BLaER1 treated with 17β-estradiol and CSF1 and Interleukin-3, amounts not matched to agents 10 nM and 100 nM (cell line): ENCODE data around the gene BRINP3.

Experiments
- H3K27ac ChIP-seq, 11 experiments: shearing (Covaris generic); formaldehyde crosslinking; 2 replicates each; pipeline ENCODE4 v1.8.1; 2022
- H3K27me3 ChIP-seq, 11 experiments: shearing (Covaris generic); formaldehyde crosslinking; 2 replicates each; pipeline ENCODE4 v1.8.1; 2022
- H3K36me3 ChIP-seq, 11 experiments: shearing (Covaris generic); formaldehyde crosslinking; 2 replicates each; pipeline ENCODE4 v1.8.1; 2022
- H3K4me1 ChIP-seq, 10 experiments: shearing (Covaris generic); formaldehyde crosslinking; 2 replicates each; pipeline ENCODE4 v1.8.1; 2022
- H3K4me2 ChIP-seq, 11 experiments: shearing (Covaris generic); formaldehyde crosslinking; 2 replicates each; pipeline ENCODE4 v1.8.1; 2022
- H3K4me3 ChIP-seq, 10 experiments: shearing (Covaris generic); formaldehyde crosslinking; 2 replicates each; pipeline ENCODE4 v1.8.1; 2022
- H3K9ac ChIP-seq, 11 experiments: shearing (Covaris generic); formaldehyde crosslinking; 2 replicates each; pipeline ENCODE4 v1.8.1; 2022
- H3K9me3 ChIP-seq, 11 experiments: shearing (Covaris generic); formaldehyde crosslinking; replicated peaks in 1 of 11; 2 replicates each; pipeline ENCODE4 v1.8.1; 2022
- H4K20me1 ChIP-seq, 11 experiments: shearing (Covaris generic); formaldehyde crosslinking; 2 replicates each; pipeline ENCODE4 v1.8.1; 2022
- Cebpa-rat ChIP-seq, 11 experiments: shearing (Covaris generic); IDR thresholded peaks; 2 replicates each; pipeline ENCODE4 v1.8.1; 2022

BRINP3 gene

DNA sequence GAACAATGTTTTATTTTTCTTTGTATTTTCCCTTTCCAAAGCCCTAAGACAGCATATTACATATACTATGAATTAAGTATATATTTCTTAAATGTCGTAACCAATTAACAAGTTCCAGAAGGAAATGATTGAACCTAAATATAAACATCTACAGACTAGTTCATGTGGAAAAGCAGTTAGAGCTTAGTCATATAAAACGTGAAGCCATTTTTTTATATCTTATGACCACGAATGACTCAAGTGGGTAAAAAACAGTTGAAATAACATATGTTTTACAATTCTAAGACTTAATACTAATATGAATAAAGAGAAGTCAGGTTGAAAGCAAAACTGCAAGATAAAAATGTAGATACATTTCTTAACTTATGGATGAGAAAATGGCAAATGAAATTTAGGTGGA is 307.3 kb downstream of the BRINP3 start:
- Histone ChIP-seq H3K4me2 (no peak overlapping the region), H3K27me3 (no peaks in the 10 kb centered on the region), H3K27ac (no peak overlapping the region), H3K4me3 (no peak overlapping the region), H3K9ac (no peak overlapping the region), H3K9me3 (no peaks in the 10 kb centered on the region), H3K36me3 (no peaks in the 10 kb centered on the region), H4K20me1 (no peaks in the 10 kb centered on the region), H3K4me1 (no peaks in the 10 kb centered on the region)
- TF ChIP-seq Cebpa-rat (IDR thresholded peaks at IDR 0.05): no peak

DNA sequence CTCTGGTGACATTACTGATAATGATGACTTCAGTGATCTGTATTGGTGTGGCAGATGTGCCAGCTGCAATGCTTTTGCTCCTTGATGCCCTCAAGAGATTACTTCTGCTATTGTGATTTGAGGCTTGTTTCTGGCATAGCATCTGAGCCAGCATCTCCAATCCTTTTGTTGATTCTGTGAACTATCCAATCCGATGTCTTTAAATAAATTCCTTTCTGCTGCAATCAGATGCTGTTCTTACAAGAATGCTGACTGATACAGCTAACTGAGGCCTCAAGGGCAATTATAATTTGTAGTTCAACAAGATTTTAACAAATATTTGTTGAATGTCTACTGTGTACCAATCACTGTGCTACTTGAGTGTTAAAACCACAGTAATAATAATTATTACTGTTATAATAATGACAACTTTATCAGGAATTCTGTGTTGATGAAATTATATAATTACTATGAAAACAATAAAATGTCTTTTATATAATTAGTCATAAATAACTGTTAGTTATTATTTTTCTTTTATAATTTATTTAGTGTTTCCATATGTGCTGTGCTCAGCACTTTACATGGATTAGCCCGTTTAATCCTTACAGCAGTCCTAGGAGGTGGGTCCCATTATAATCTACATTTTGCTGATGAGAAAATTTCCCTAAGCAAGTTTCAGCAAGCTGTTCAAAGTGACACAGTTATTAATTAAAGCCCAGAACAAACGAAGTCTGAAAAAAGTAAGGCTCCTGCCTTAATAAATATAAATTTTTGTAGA is 308.2 kb downstream of the BRINP3 start:
- no peaks in the 10 kb centered on the region for H3K4me1 ChIP-seq
- no peaks in the 10 kb centered on the region for H3K36me3 ChIP-seq
- no peak overlapping the region for H3K27ac ChIP-seq
- no peak overlapping the region for H3K4me3 ChIP-seq
- H4K20me1 ChIP-seq: no peaks in the 10 kb centered on the region
- no peaks in the 10 kb centered on the region for H3K9me3 ChIP-seq
- H3K4me2 ChIP-seq: no peak overlapping the region
- no peaks in the 10 kb centered on the region for H3K27me3 ChIP-seq
- H3K9ac ChIP-seq: no peak overlapping the region
- no peak for TF ChIP-seq Cebpa-rat (IDR thresholded peaks at IDR 0.05)

DNA sequence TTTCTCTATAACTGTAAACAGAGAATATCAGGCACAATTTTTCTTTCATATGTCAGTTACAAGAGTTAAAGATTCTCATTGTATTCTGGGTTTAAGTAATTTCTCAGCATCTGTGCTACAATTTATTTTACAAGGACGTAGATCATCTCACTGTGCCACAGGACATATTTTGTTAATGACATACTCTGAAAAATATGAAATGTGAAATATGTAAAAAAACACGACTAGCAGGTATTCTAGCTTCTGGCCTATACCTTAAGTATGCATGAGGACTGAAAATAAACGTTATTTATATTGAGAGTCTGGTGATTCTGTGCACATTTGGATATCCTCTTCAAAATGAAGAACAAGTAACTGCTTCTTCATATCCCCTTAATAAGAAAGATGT is 308.8 kb downstream of the BRINP3 start:
- Histone ChIP-seq H3K9ac (no peak overlapping the region), H3K4me3 (no peak overlapping the region), H3K4me1 (no peaks in the 10 kb centered on the region), H3K27me3 (no peaks in the 10 kb centered on the region), H4K20me1 (no peaks in the 10 kb centered on the region), H3K36me3 (no peaks in the 10 kb centered on the region), H3K27ac (no peak overlapping the region), H3K9me3 (no peaks in the 10 kb centered on the region), H3K4me2 (no peak overlapping the region)
- TF ChIP-seq Cebpa-rat (IDR thresholded peaks at IDR 0.05): no peak

DNA sequence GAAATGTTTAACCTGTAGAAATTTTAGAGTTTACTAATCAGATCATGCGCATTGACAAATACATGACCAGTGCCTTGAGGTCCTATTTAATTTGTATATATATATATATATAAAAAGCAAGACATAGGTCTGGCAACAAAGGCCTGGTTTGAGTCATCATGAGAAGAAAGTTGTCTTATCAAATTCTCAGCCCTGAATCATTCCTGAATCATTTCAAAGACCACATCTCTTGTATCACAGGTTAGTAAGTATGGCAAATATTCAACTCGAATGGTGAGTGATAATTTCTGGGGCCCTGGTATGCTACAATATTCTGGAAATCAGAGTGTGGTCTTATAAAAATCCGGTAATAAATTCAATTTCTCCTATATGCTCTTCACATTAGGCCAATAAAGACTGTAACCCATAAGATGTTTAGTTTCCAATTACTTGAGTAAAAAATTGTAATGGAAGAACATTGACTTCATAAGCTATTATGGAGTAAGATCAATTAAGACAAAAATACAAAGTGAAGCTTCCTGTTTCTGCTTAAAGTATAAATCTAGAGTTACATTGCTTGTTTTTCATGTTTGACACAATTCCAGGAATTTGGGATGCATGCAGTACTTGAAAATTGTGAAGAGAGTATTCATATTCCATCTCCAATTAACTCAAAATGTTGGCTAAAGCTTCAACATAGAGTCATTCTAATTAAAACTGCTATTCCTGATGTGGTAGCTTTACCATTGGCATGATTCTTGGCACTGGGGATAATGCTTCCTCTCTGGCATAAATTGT is 309.4 kb downstream of the BRINP3 start:
- H3K36me3 ChIP-seq: no peaks in the 10 kb centered on the region
- no peaks in the 10 kb centered on the region for H3K27me3 ChIP-seq
- H3K9me3 ChIP-seq: no peaks in the 10 kb centered on the region
- TF ChIP-seq Cebpa-rat (IDR thresholded peaks at IDR 0.05): no peak
- no peaks in the 10 kb centered on the region for H3K4me1 ChIP-seq
- no peaks in the 10 kb centered on the region for H4K20me1 ChIP-seq
- no peak overlapping the region for H3K4me2 ChIP-seq
- H3K27ac ChIP-seq: no peak overlapping the region
- H3K4me3 ChIP-seq: no peak overlapping the region
- no peak overlapping the region for H3K9ac ChIP-seq

DNA sequence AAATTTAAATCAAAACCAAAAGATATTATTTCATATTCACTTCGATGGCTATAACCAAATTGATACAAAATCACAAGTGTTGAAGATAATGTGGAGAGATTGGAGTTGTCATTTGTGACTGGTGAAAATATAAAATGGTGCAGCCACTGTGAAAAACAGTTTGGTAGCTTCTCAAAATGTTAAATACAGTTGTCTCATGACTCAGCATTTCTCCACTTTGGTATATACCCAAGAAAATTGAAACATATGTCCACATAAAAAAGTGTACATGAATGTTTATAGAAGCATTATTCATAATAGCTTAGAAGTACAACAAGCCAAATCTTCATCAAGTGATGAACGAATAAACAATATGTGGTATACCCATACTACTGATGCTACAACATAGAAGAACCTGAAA is 318.5 kb downstream of the BRINP3 start:
- no peaks in the 10 kb centered on the region for H3K27me3 ChIP-seq
- H3K4me1 ChIP-seq: peaks cover 0 to 4% (median 0%) of the 10 kb centered on the region in 10 experiments; a peak in 1 of 20 replicates
- TF ChIP-seq Cebpa-rat (IDR thresholded peaks at IDR 0.05): no peak
- no peaks in the 10 kb centered on the region for H3K9me3 ChIP-seq
- H3K27ac ChIP-seq: no peak overlapping the region
- H3K9ac ChIP-seq: no peak overlapping the region
- no peak overlapping the region for H3K4me2 ChIP-seq
- no peaks in the 10 kb centered on the region for H4K20me1 ChIP-seq
- no peak overlapping the region for H3K4me3 ChIP-seq
- H3K36me3 ChIP-seq: no peaks in the 10 kb centered on the region

DNA sequence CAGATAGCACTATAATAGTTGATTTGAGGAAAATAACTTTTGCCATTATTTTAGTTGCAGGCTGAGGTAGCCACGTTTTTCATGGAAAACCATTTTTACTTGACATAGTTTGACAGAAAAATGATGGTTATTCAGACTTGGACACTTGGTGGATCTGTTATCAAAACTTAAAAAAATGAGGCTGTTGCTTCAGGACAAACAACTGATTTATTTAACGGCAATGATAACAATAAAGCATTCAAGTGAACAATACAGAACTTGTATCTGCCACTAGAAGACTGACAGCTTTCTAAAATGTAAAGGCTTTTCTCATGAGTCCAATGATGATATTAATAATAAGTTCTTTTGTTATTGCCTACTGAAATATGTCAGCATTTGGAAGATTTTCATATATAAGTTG is 322.9 kb downstream of the BRINP3 start:
- H3K4me2 ChIP-seq: no peak overlapping the region
- no peaks in the 10 kb centered on the region for H3K27me3 ChIP-seq
- no peaks in the 10 kb centered on the region for H3K36me3 ChIP-seq
- no peak overlapping the region for H3K9ac ChIP-seq
- H3K27ac ChIP-seq: no peak overlapping the region
- no peak for TF ChIP-seq Cebpa-rat (IDR thresholded peaks at IDR 0.05)
- H3K9me3 ChIP-seq: no peaks in the 10 kb centered on the region
- no peak overlapping the region for H3K4me3 ChIP-seq
- H4K20me1 ChIP-seq: no peaks in the 10 kb centered on the region
- peaks cover 0 to 4% (median 0%) of the 10 kb centered on the region in 10 experiments; a peak in 1 of 20 replicates for H3K4me1 ChIP-seq

GRCh38 chr1:190147616-190148015 is 330.0 kb downstream of the BRINP3 start:
- Histone ChIP-seq H3K9me3 (no peaks in the 10 kb centered on the region), H3K4me1 (no peaks in the 10 kb centered on the region), H3K9ac (no peak overlapping the region), H4K20me1 (no peaks in the 10 kb centered on the region), H3K36me3 (no peaks in the 10 kb centered on the region), H3K27me3 (no peaks in the 10 kb centered on the region), H3K4me3 (no peak overlapping the region), H3K27ac (no peak overlapping the region), H3K4me2 (no peak overlapping the region)
- no peak for TF ChIP-seq Cebpa-rat (IDR thresholded peaks at IDR 0.05)

DNA sequence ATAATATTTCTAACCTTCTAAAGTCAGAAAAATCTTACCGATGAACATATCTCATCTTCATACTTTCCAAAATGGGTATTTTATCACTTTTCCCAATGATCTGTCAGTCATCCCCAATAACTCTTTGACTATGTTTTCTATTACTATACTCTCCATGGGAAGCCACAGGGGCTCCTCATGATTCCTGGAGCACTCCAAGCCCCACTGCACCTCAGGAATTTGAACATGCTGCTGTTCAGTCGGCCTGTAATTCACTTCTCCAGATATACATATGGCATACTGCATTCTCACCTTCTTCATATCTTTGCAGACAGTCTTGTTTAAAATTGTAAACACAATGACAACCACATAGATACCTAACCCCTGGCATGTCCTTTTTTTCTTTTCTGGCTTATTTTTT is 333.0 kb downstream of the BRINP3 start:
- H3K36me3 ChIP-seq: no peaks in the 10 kb centered on the region
- no peak overlapping the region for H3K4me3 ChIP-seq
- TF ChIP-seq Cebpa-rat (IDR thresholded peaks at IDR 0.05): no peak
- no peak overlapping the region for H3K4me2 ChIP-seq
- H3K27ac ChIP-seq: no peak overlapping the region
- no peaks in the 10 kb centered on the region for H3K4me1 ChIP-seq
- no peaks in the 10 kb centered on the region for H4K20me1 ChIP-seq
- H3K9me3 ChIP-seq: no peaks in the 10 kb centered on the region
- H3K9ac ChIP-seq: no peak overlapping the region
- H3K27me3 ChIP-seq: no peaks in the 10 kb centered on the region

DNA sequence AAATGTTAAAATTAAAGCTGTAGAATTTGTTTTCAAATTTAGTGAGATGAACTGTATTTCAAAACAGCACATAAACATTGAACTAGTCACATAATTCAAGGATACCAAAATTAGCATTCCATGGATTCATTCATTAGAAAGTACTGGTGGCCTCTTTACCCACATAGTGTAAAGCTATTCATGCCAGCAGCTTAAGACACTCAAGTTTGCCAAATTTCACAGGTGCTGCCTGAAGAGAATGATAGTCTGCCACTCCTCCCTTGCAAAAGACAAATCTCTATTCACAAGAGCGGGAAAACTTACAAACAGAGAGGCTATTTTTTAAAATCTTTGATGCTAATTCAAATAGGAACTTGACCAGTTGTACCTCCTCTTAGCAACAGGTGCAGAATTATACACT is 337.0 kb downstream of the BRINP3 start:
- TF ChIP-seq Cebpa-rat (IDR thresholded peaks at IDR 0.05): no peak
- H3K9me3 ChIP-seq: no peaks in the 10 kb centered on the region
- H3K27ac ChIP-seq: no peak overlapping the region
- no peaks in the 10 kb centered on the region for H3K27me3 ChIP-seq
- H4K20me1 ChIP-seq: no peaks in the 10 kb centered on the region
- H3K36me3 ChIP-seq: no peaks in the 10 kb centered on the region
- H3K4me1 ChIP-seq: no peaks in the 10 kb centered on the region
- no peak overlapping the region for H3K4me2 ChIP-seq
- no peak overlapping the region for H3K4me3 ChIP-seq
- no peak overlapping the region for H3K9ac ChIP-seq

DNA sequence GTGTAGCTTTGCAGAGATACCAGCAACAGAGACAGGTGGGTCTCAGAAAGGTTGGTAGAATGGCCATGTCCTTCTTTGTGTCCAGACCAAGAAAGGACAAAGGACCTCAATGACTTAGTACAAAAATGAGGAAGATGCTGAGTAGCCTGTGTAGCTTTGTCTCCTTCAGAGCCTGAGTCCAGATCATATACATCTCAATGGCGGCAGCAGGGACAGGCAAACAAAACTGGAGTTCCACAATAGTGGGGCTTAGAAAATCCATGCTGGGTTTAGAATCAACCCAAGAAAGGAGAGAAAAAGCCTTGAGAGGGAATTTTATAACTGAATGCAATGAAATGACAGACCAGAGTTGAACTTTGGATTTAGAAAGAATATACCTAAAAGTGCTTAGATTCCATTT is 339.0 kb downstream of the BRINP3 start:
- Histone ChIP-seq H3K9ac (no peak overlapping the region), H3K4me1 (no peaks in the 10 kb centered on the region), H3K27ac (no peak overlapping the region), H3K4me2 (no peak overlapping the region), H4K20me1 (no peaks in the 10 kb centered on the region), H3K4me3 (no peak overlapping the region), H3K9me3 (no peaks in the 10 kb centered on the region), H3K36me3 (no peaks in the 10 kb centered on the region), H3K27me3 (no peaks in the 10 kb centered on the region)
- no peak for TF ChIP-seq Cebpa-rat (IDR thresholded peaks at IDR 0.05)
